Stimulated activated naive CD4-positive, alpha-beta T cell treated with Interleukin-2 at 50 U/mL for 16 hours (primary cell): ENCODE measurements around the gene VPS18.

Source experiments
- DNase-seq: peaks from one replicate; lab custom pipeline; 2025; lab: John Stamatoyannopoulos, UW

Gene VPS18

GRCh38 chr15:40902605-40903561, 8.6 kb downstream of the VPS18 start:
- no peak for DNase-seq

GRCh38 chr15:40904552-40905201, 10.4 kb downstream of the VPS18 start:
- DNase-seq = no peak

- DNase-seq = peak; percentile 67
Observed at GRCh38 chr15:40906091-40906990, 12.1 kb downstream of the VPS18 start.

- DNase-seq = peak; percentile 44
Observed at GRCh38 chr15:40906991-40907802, 12.9 kb downstream of the VPS18 start.

- DNase-seq = no peak
Observed at GRCh38 chr15:40908095-40908494, 13.8 kb downstream of the VPS18 start.

GRCh38 chr15:40909662-40910630, 15.7 kb downstream of the VPS18 start:
- DNase-seq = no peak

- DNase-seq = no peak
Observed at GRCh38 chr15:40911141-40911540, 16.9 kb downstream of the VPS18 start.

GRCh38 chr15:40911693-40912092, 17.4 kb downstream of the VPS18 start:
- no peak for DNase-seq

GRCh38 chr15:40912478-40912877, 18.2 kb downstream of the VPS18 start:
- DNase-seq = no peak

- DNase-seq = no peak
Observed at GRCh38 chr15:40914013-40914412, 19.8 kb downstream of the VPS18 start.

GRCh38 chr15:40914486-40914885, 20.2 kb downstream of the VPS18 start:
- DNase-seq = no peak

- DNase-seq = no peak
Observed at GRCh38 chr15:40915116-40915661, 20.9 kb downstream of the VPS18 start.

GRCh38 chr15:40915679-40916078, 21.4 kb downstream of the VPS18 start:
- DNase-seq = no peak

- no peak for DNase-seq
Observed at GRCh38 chr15:40917585-40917984, 23.3 kb downstream of the VPS18 start.

- no peak for DNase-seq
Observed at GRCh38 chr15:40918146-40918798, 24.0 kb downstream of the VPS18 start.

GRCh38 chr15:40918799-40919392, 24.6 kb downstream of the VPS18 start:
- no peak for DNase-seq

- no peak for DNase-seq
Observed at GRCh38 chr15:40921949-40922607, 27.8 kb downstream of the VPS18 start.

GRCh38 chr15:40922608-40923005, 28.4 kb downstream of the VPS18 start:
- DNase-seq = no peak
